Stimulated activated CD4-positive, alpha-beta T cell treated with anti-CD3 and anti-CD28 coated beads, TNF-alpha, amount 100 ng/mL, for 4 hours (primary cell): ENCODE results near the gene FAM168B.

Experiments used
- DNase-seq, 3 experiments: peaks; one replicate each; pipeline ENCODE4 v3.0.0-alpha.2; 2020; ENCODE audit warnings: low read depth in 3 of 3

Gene FAM168B

DNA sequence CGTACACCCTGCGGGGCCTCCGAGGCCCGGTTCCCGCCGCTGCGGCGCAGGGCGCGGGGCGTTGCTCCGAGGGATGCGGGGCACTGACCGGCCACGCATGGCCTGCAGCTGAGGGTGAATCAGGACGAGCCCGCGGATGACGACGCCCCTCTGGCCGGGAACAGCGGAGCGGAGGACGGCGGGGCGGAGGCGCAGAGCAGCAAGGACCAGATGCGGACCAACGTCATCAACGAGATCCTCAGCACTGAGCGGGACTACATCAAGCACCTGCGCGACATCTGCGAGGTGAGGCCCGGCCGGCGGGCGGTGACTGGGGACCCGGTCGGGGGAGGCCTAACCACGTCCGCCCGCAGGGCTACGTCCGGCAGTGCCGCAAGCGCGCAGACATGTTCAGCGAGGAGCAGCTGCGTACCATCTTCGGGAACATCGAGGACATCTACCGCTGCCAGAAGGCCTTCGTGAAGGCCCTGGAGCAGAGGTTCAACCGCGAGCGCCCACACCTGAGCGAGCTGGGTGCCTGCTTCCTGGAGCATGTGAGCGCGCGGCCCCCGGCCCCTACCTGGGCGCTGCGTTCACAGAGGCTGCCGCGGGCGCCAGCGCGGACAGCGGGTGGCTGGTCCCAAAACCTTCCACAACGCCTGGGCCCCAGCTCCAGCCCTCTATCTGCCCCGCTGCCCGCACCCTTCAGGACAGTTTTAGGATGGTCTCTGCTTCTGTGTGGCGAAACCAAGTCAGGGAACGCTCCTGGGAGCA, 53.2 kb downstream of the FAM168B start:
- DNase-seq, result no peak

DNA sequence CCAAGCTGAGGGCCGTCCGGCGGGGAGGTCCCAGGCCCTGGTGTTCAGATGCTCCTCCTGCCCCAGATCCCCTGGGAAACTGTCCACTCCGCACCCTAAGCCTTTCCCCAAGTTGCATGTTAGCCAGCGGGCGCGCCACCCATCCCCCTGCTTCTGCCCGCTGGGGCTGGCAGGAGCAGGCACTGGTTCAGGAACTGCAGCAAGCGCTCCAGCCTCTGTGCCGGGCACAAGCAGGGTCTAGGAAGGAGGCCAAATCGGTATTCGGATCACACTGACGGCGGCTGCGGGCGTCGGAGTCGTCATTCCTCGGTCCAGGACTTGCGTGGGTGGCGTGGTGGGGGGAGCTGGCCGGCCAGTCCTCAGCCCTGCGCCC, 53.7 kb downstream of the FAM168B start:
- DNase-seq, result no peak

DNA sequence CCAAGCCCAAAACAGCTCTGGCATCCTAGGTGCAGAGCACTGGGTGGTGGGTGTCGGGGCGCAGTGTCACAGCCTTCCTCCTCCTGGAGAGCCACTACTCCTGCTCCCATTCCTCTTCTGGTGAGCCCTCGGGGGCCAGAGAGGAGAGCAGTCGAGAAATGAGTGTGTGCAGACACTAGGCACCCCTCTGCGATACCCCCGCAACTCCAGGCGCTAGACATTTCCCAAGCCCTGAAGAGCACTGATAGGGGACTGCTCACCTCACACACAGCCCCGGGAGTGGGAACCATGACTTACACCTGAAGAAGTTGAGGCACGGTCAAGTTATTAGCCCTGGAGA, 54.2 kb downstream of the FAM168B start:
- no peak for DNase-seq

DNA sequence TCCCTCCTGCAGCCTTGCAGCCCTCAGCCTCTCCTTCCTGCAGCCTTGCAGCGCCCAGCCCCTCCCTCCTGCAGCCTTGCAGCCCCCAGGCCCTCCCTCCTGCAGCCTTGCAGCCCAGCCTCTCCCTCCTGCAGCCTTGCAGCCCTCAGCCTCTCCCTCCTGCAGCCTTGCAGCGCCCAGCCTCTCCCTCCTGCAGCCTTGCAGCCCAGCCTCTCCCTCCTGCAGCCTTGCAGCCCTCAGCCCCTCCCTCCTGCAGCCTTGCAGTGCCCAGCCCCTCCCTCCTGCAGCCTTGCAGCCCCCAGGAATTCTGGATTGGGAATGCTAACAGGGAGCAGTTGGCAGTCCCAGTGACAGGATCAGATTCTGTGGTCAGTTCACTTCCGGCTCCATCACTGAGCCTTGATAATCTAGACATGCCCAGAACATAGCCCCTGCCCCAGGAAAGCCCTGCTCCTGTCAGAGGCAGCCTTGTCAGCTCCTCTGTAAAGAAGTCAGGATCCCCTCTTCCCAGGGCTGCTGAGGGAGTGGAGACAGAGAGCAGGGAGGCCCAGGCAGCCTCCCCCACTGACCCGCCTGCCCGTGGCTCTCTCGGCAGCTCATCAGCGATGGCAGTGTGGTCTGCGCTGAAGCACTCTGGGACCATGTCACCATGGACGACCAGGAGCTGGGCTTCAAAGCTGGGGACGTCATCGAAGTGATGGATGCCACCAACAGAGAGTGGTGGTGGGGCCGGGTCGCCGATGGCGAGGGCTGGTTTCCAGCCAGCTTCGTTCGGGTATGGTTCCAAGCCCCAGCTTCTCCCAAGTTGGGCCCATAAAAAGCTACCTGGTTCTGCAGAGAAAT, 54.8 kb downstream of the FAM168B start:
- no peak for DNase-seq

DNA sequence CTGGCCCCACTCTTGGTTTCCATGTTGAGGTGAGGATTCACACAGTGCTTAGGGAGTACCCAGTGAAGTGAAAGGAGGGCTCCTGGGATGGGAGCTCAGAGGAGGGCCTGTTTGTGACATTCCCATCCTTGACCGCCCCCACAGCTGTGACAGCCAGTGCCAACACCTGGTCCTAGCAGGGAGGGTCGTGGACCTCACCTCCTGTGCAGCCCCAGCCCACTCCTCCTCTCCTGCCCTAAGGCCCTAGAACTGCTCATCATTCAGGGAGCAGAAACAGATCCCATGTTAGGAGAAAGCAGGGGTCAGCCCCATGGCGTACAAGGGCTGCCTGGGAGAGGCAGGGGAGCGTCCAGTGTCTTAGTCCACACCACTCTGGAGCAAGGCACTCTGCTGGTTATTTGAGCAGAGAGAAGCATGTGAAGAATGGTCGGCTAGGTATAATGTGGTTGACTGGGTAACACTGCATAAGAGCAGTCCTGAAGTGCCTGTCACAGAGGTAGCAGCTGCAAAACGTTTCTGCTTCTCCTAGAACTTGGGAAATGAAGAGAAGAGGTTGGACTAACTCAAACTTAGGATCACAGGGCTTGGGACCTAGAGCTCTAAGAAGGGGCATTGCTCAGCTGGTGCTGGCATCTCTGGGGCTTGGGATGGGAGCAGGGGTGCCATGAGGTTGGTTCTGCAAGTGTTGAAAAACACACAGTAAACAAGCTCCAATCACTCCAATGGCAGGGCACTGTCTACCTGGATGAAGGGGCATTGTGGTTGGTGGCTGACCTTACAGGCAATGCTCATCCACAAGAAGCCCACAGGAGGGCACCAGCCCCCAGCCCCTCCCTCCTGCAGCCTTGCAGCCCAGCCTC, 55.6 kb downstream of the FAM168B start:
- no peak for DNase-seq

DNA sequence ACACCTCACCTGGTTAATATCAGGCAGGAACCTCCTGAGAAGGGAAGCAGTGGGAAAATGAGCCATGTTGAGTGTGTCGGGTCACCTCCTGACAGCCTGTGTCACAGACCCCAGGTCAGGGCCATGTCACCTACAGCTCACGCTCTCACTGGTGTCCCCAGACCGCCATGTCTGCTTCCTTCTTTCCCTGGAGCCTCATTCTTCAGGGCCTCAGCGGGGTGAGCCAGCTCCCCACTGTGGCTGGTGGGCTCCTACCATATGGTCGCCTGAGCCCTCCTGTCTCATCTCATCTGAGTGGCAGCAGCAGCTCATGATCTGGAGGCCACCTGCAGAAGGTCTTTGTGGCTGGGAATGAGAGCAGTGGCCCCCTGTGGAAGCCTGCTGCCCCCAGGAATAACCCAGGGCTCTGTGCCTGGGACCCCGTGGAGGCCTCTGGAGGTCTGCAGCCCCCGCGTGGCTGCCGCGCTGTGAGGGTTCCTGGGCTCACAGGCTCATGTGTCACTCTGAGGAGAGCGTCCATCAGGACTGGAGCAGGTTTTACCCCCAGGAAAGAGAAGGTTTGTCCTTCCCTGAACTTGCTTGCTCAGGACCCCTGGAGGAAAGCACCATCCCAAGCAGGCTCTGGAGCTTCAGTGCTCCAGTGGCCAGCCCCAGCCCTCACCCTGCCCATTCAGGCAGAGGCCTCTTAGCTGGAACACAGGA, 56.4 kb downstream of the FAM168B start:
- DNase-seq, result no peak

DNA sequence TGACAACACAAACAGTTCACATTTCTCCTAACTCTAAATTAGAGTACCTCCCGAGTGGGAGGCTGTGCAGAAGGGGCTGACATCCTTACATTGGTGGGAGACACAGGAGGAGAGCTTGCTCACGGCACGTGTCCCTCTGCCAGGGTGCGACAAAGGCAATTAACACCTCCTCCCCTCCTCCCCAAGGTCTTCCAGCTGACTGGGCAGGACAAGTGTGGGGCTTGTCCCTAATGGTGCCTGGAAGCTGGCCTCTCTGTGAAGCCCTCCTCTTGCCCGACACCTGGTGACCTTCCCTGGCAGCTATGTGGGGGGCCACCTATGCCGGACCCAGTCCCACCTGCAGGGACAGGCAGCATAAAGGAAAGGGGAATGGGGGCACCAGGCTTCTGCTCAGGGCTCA, 57.0 kb downstream of the FAM168B start:
- DNase-seq, result no peak

DNA sequence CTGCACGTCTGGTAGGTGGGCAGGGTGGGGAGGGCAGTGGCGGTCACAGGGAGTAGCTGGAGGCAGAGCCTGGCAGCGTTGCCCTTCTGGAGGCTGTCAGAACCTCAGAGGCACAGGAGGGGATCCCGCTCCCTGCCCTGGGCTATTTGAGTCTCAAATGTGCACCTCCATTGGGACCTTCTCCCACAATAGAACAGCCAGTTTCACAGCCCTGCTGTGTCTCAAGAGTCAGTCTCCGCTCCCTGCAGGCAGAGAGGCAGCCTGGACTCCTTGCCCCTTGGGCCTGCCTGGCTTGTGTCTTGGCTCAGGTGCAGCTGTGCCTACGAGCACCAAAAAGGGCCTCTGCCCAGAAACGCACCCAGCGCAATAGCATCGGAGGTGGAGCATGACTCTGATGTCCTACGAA, 57.4 kb downstream of the FAM168B start:
- no peak for DNase-seq

DNA sequence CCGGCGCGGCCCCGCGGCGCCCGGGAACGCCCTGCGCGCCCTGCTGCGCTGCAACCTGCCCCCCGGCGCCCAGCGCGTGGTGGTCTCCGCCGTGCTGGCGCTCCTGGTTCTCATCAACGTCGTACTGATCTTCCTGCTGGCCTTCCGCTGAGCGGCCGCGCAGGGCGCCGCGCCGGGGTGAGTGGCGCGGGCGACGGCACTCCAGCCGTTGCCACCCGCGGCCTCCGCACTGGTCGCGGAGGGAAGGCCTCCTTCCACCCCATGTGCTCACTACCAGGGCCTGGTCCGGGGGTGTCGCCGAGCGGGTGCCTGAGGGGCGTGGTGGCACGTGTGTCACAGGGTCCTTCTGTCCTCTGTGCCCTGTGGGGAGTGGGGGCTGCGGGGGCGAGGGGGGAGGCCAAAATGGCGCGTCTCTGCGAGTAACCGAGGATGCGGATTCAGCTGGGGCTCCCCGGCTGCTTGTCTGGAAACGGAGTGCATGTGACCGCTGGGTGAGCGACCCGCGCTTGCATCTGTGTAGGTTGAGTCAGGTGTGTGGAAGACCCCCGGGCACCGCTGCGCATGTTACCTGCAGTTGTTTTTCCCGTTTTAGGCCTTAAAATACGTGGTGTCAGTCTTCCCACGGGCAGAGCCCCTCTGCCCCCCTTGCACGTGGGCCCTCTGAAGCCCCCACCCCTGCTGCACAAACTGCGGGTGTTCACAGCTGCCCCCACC, 58.0 kb downstream of the FAM168B start:
- no peak for DNase-seq

DNA sequence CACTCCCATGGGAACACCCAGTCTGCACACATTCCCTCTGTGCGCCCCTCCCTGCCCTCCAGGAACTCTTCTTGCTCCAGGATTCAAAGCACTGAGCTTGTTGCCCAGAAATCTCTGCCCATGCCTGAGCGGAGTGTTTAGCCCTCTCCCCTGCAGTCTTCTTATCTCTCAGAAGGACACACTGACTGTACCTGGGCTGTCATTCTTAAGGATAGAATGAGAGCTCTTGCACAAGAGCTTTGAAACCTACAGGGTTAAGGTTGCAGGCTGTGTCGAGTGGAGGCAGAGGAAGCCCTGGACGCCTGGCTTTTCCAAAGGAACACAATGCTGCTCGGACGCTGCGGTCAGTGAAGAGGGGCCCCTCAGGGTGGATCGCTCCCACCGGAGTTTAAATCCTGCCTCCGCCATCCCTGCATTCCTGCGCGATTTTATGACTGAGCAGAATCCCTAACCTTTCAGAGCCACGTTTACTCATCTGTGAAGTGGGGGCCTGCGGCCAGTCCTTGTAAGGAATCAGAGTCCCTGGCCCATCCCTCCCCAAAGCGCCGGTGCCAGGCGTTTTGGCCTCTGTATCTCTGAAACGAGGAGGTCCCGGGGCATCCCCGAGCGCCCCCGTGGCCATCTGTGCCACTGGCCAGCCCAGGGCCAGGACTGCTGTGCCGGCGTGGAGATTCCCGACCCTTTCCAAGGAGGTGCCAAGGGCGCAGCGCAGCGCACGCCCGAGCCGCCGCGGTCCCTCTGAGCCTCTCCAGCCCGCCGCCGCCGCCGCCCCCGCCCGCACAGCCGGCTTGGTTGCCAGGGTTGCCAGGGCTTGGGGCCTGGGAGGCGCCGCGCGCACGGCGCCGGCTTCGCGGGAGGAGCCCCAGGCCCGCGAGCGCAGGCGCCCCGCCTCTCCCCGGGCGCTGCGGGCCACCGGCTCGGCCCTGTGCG, 58.9 kb downstream of the FAM168B start:
- DNase-seq, result no peak

DNA sequence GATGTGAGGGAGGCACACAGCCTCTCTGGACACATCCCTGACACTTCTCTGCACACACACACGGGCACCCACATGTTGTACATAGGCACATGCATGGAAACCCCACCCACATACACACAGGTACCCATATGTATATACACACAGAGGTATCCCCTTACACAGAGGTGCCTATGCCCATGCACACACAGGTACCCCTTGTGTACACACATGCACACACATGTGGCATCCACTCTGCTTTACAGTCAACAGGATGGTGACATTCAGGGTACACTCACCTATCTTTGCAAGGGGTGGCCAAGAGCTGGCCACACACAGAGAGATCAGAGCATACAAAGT, 59.5 kb downstream of the FAM168B start:
- DNase-seq, result no peak

DNA sequence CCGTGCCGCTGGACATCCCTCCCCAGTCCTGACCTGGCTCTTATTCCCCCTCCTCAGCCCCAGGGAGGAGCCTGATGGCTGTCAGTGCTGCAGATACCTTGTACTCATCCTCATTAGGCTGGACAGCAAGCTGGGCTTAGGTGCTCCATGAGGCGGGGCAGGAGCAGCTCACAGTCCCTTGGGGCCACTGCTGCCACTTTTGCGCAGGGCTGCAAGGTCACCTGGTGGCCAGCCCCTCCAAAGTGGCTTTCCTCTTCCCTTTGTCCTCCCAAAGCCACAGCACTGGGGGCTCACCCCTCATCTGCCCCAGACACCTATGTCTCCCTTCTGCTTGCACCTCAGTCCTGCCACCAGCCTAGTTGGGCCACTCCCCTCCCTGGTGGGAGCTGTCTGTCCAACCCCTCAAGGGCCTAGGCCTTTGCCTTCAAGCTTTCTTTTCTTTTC, 60.8 kb downstream of the FAM168B start:
- no peak for DNase-seq

DNA sequence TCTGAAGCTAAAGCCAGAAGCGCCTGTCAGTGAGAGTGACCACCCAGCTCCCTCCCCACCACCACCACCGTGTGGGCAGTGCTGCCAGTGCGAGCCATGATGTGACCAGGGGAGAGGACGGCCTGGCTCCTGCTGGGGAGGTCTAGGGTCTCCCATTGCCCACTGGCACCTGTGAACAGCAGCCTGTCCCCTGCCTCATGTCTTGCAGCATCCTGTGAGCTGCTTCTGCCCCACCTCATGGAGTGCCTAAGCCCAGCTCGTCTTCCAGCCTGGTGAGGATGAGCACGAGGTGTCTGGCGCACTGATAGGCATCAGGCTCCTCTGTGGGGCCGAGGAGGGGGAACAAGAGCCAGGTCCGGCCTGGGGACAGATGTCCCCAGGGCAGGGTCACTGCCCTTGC, 61.4 kb downstream of the FAM168B start:
- no peak for DNase-seq

DNA sequence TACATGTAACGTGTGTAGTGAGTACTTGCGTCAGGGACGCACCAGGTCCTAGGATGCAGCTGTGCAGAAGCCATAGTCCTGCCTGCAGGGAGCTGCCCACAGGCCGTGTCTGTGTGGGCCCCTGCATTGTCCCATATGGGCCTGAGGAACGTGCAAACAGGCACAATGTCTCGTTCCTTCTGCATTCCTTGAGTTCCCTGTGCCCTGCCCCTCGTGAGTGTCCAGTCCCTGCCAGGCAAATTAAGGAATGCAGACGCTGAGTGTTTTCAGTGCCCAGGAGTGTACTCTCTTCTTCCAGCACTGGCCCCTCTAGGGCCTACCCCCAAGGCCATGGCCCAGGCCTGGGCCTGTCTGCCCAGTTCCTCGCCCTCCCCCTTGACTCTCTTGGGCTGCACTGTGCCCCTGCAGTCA, 61.8 kb downstream of the FAM168B start:
- no peak for DNase-seq

DNA sequence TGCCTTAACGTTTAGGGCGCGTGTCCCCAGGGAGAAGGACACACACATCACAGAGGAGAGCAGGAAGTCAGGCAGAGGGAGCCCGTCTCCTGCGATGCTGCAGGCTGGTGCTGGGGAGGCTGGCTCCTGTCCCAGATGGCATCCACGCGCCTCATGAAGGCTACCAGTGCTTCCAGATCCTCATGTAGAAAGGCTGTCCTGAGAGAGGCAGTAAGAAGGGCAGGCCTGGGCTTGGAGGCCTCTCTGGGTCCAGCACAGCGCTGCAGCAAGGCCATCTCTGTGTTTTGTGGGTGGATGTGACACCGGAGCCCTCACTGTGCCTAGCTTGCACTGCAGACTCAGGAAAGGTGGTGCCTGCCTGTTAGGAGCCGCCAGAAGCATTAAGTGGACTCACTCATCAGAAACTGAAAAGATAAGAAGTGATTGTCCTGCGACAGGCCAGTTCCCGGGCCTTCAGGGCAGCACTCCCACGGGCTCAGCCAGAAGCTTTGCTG, 62.7 kb downstream of the FAM168B start:
- DNase-seq, result no peak

DNA sequence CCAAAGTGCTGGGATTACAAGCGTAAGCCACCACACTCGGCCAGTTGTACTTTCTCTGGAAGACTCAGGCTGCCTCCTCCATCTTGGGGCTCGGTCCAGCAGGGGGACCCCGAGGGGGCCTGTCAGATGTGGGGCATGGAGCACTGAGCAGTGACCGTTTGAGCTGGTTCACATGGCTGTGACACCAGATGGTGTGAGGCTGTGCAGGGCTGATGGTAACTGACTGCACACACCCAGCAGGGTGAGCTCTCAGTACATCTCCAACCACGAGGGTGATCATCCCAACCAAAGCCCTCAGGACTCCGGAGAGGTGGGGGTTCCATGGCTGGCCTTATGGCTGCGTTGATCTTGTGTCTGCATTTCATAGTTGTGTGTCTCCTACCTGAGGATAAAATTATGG, 63.4 kb downstream of the FAM168B start:
- DNase-seq, result no peak

DNA sequence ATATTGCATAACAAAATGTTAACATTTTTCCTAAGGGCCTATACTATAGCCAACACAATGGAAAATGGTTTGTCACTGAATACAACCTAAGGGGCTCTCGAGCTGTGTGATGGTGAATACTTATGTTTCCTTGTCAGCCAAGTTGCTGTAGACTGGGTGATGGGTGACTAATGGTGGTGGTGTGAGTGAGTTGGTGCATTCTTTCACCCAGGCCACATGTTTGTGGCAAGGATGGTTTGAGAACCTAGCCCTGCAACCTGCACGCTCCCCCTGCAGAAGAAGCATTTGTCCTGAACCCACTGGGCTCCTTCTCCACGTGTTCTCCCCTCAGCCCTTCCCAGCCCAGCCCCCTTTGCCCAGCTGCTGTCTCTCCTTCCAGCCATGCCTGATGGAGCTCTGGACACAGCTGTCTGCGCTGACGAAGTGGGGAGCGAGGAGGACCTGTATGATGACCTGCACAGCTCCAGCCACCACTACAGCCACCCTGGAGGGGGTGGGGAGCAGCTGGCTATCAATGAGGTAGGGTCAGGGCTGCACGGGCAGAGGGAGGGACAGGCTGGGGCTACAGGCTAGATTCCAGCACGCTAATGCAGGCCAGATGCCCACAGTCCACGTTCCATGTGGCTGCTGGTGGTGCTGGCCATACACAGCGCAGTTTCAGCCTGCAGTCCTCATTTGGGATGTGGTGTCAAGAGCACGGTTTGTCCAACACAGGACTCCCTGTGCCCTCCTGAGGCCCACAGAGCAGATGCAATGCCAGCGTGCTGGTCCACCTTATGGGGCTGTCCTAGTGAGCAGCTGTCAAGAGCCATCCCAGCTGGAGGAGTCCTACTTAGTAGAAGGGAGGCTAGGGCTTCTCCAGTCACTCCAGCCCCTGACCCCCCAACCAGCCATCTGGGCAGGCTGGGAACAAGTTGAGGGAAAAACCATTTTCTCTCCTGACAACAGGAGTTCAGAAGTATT, 65.4 kb downstream of the FAM168B start:
- no peak for DNase-seq

DNA sequence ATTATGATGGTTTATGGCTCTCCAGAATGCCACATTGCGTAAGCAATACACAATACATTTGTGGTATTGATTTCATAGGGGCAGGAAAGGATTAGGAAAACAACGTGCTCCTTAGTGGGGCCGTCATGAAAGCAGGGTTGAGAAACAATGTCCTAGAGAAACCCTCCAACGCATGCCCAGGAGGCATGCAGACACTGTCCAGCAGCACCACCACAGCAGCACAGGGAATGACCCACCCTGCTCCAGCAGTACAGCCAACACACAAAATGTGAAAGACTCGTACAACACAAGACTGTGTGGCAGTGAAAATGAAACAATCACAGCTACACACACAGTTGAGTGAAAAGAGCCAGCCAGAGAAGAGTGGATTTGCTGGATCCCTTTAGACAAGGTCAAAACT, 66.3 kb downstream of the FAM168B start:
- no peak for DNase-seq

DNA sequence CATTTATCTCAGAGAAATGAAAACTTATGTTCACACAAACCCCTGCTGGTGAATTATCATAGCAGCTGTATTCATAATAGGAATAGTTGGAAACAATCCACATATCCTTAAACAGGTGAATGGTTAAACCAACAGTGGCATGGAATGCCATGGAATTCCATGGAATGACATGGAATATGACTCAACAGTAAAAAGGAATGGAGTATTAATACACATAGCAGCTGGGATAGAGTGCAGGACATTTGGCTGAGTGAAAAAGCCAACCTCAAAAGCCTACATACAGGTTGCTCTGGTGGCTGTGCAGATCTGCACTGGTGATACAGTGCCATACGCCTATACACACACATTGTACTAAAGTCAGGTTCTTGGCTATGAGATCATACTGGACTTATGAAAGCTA, 69.5 kb downstream of the FAM168B start:
- DNase-seq, result no peak
